HG03097 (cell line): ENCODE measurements around the gene ARSA.
A peak's percentile ranks its signal among the peaks of the same experiment; 100 is the strongest.
"Not testable (repeated sequence)": the region's sequence is repeated elsewhere in the genome, so short reads cannot be mapped to it uniquely, and the experiment has no call there.

Experiments used
- ATAC-seq: cut with Tn5 transposase; IDR thresholded peaks from one replicate; pipeline ENCODE4 v1.9.1; 2021; ENCODE audit not compliant: unreplicated experiment, low FRiP score

Gene ARSA

DNA sequence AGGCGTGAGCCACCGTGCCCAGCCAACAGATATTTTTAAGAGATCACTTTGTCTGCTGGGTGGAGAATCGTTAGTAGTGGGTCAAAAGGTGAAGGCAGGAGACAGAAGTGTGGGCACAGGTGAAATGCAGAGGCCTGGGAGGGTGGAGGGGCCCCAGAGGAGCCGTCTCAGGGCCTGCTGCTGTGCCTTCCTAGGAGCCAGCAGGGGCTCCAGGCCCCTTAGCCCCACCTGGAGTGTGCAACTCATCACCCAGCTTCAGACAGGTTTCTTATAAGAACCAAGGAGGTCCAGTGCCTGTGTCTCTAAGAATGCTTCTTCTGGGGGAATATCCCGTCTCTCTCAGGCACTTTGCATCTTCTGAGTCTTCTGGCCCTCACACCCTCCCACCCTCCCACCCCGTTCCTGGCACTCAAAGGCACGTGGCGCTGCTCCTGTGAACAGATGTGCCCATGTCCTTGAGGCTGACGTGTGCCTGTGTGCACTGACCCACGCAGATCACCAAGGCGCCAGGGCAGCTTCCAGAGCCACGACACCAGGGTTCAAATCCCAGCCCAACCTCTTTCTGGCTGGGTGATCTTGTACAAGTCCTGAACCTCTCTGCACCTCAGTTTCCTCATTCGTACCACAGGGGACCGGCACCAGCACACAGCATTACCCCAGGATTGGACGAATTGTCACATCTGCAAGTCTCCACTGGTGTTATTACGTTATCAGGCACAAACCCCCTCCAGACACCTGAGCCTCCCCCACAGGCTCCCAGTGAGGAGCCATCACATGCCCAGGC, 3.4 kb downstream of the ARSA start:
- no peak for ATAC-seq

DNA sequence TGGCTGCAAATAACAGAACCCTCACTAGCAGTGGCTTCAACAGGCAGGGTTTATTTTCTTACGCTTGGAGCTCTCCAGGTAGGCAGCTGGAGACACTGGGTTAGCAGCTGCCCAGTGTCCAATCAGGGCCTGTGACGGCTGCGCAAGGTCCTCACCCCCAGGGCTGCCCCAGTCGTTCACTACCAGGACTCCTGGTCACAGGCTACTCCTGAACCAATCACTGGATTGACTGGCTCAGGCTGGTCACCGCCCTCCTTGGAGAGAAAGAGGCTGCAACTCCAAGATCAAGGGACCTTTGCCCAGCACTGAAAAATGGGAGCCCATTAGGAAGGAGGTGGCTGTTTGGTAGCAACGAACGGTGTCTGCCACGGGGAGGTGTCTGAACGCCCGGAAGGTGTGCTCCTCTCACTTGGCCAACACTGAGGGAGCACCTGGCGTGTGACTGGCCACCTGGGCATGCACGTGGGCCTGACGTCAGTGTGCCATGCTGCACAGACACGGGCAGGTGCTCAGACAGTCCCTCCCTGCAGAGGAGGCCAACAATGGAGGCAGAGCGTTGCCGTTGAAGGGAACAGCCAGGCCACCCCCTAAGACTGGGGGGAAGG, 5.1 kb downstream of the ARSA start:
- no peak for ATAC-seq

DNA sequence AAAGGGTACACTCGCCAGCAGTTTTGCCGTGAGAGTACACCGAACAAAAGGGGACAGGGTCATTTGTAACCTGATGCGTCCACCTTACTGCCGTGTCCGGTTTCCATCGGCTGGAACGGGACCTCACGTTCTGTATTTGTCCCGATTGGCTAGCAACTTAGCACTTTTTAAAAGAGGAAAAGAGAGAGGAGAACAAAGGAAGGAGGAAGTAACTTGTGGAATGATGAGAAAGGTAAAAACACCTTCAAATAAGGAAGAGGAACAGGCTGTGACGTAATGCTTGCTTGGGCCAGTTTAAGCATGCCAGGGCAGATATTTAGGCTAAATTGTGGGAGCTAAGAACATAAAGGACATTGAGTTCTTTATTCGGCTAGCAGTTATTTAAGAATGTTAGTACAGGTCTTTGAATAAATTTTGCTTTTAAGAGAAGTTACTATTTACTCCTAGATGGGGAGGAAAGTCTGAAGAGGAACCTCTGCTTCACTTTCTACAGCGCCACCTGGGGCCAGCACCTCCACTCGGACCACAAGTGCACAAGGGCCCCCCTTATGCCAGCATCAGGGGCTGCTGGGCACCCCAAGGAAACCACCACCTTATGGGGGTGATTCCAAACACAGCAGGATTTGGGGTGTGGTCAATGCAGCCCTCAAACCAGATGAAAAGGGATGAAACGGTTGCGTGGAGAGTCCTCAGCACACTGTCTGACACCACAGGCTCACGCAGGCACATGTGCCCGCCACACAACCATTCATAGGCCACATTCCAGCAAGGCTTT, 5.8 kb downstream of the ARSA start:
- ATAC-seq = no peak

DNA sequence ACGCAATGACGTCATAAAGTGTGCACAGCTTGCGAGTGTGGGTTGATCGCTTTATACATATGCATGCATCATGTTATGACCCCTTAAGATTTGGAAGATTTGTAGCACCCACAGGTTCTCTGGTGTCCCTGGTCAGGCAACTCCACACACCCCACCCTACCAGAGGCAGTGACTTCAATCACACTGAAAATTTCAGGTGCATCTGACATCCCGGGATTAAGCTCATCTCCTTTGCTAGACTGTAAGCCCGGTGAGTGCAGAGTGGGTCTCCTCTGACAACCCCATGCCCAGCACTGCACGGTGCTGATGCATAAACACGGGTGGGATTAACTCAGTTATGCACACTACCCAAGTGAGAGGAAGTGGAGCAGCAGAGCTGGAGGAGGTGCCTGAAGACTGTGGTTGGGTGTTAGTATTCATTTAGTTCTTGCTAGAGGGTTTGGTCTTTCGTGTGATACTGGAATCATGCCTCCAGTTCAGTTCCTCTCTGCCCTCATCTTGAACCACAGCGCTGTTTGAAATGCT, 6.5 kb downstream of the ARSA start:
- ATAC-seq = no peak

DNA sequence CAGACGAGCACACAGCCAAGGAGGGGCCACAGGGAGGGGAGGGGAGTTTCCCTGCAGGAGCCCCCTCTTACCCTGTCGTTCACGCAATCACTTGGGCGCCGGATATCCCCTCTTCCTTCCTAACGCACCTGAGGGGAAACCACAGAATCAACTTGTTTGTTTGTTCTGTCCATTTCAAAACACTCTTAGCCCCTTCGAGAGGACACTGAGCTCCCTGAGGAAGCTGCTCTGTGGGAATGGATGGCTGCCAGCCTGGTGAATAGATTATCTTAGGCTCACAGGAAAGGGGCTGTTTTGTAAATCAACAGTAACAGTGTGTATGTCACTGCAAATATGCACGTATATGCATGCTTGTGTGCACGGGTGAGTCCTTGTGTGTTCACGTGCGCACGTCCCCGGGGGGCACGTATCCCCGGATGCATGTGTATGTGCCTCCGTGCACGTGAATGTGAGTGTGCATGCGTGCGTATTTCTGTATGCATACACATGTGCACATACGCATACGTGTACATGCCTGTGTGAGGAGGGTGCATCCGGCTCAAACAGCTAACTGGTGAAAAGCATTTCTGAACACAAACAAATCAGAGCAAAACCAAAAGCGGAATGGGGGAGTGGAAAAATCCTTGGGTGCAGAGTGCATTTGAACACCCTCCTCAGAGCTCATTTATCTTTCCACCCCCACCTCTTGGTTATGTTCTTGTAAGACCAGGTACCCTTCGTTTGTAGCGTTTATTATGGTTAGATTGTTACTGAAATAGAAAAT, 7.2 kb downstream of the ARSA start:
- peak; percentile 31 for ATAC-seq

DNA sequence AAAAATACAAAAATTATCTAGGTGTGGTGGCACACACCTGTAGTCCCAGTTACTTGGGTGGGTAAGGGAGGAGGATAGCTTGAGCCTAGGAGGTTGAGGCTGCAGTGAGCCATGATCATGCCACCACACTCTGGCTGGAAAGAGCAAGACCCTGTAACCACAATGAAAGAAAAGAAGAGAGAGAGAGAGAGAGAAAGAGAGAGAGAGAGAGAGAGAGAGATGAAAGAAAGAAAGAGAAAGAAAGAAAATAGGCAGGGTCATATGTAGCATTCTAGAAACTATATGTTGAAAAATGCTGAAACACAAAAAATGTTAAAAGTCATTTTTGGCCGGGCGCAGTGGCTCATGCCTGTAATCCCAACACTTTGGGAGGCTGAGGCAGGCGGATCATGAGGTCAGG, 13.7 kb downstream of the ARSA start:
- not testable (repeated sequence) for ATAC-seq

DNA sequence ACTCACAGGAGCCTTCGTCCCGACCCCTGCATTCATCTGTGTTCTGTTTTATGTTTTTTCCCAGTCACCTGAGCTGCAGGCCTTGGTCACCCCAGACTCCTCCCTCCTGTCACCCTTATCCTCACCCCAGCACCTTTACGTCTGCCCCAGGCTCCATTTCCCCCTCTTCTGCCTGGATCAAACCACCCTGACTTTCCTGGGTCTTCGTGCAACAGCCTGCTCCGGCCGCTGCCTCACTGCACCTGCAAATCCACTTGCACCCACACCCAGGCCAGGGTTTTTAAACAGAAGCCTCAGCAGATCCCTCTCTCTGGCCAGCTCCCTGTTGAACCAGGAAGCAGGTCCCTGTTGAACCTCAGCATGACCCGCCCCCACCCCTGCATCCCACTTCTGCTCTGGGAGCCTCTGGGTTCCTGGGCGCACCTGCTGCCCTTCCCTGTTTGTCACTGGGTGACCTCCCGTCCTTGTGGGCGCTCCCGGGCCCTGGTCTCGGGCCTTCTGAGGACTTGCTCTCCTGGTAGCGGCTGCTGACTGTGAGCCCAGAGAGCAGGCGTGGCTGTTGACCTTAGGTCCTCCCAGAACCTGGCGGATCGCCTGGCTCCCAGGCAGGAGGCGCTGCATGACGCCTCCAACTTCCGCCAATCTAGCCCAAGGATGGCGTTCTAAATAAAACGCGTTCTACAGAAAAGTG, 14.5 kb downstream of the ARSA start:
- no peak for ATAC-seq

DNA sequence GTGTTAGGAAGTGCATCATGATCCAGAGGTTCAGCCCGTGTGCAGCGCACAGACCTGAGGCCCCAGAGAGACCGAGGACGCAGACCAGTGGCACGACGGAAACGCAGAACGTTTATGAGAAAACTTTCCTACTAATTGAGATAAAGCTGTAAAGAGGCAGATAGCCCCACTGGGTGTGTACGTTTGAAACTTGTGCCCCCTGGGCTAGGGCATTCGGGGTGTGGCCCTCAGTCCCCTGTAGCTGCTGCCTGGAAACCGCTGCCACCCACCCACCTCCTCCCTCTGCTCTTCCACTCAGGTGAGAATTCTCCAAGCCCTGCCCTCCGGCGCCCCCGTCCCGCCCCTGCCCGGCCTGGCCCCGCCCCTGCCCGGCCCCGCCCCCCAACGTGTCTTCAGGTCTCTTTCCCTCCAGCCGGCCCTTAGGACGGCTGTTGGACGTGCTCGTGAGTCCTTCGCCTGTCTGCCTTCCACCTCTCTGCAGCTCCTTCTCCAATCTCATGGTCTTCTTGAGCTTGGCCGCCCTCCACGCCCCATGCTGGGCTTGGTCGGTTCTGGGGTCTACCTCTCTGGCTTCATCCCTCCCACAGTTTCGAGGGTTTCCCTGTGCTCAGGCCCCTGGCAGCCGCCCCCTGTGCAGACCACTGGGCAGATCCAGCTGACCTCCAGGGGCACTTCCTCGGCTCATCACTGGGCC, 15.3 kb downstream of the ARSA start:
- no peak for ATAC-seq

DNA sequence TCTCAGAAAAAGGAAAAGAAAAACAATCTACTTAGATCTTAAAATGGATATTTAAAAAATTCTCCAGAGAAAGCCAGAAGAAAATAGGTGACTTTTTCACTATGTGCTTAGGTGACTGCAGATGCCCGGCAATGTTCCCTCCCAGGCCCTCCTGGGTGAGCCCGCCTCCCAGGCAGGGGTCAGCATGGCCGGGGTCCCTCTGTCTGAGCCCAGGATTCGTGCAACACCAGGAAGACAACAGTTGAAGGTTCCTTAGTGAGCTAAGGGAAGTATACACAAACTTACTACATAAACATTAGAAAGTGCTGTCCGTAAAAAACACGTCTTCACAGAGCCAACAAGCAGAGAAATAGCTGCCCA, 15.8 kb downstream of the ARSA start:
- ATAC-seq = no peak

DNA sequence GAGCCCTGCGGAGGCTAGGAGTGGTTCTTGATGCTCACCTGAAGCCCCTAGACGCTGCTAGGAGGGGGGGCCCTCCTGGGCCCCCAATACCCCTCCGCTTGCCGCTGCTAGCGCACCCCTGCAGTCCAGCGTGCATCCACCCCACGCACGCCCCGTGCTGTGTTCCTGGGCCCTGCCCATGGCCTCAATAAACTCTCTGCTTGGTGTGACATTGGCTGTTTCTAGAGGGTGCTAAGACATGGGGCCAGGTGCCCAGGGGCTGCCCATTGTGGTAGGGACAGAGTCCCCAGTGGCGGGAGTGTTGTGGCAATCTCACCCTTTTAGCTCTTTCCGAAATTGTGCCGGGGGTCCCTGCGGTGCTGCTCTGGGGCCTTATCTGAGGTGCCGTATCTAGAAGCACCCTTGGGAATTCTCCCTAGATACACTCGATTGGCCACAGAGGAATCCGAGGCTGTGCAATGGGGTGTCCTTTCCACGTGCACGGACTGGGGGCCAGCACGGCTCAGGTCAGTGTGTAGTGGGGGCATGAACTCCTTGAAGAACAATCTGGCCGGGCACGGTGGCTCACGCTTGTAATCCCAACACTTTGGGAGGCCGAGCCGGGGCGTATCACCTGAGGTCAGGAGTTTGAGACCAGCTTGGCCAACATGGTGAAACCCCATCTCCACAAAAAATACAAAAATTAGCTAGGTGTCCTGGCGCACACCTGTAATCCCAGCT, 16.5 kb downstream of the ARSA start:
- ATAC-seq = no peak

DNA sequence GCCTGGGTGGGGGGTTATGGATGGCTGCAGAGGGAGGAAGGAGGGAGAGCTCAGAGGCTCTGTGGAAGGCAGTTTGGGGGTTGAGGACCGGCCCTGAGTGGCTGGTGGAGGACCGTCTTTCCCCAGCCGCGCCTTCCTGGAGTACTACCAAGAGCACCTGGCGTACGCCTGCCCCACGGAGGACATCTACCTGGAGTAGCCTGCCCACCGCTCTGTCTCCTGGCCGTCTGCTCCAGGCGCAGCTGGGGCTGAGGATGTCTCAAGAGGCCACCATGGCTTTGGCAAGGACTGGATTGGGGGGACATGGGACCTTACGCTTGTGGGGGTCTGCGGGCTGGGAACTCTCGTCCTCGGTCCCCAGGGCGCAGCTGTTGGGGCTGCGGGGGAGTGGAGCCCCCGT, 17.4 kb downstream of the ARSA start:
- ATAC-seq = no peak

DNA sequence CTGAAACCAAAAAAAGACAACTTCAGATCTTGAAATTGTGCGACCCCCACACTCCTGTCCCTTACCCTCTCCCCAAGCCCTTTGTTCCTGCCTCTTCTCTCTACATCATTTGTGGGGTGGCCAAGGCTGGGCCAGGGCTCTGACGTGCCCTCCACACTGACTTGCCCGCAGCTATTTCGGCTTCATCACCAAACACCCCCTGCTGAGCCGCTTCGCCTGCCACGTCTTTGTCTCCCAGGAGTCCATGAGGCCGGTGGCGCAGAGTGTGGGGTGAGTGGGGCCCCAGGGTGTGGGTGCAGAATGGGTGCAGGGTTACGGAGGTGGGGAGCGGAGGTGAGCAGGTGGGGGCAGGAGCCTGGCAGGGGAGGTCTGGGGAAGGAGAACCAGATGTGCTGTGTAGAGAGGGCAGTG, 17.9 kb downstream of the ARSA start:
- ATAC-seq = no peak

DNA sequence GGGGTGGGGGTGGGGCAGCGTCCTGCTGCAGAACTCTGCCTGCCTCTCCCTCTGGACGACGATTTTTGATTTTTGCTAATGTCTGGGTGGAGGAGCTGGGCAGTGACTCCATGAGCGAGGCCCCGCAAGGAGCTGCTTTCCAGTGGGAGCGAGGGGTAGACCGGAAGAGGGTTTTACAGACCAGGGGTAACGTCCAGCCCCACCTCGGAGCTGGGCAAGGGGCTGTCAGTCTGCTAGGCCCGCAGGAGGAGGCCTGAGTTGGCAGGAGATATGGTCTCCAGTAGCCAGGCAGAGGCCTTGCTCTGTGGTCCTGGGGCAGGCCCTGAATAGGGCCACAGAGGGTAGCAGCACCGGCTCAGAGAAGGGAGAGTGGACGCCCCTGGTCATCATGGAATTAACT, 18.4 kb downstream of the ARSA start:
- no peak for ATAC-seq

DNA sequence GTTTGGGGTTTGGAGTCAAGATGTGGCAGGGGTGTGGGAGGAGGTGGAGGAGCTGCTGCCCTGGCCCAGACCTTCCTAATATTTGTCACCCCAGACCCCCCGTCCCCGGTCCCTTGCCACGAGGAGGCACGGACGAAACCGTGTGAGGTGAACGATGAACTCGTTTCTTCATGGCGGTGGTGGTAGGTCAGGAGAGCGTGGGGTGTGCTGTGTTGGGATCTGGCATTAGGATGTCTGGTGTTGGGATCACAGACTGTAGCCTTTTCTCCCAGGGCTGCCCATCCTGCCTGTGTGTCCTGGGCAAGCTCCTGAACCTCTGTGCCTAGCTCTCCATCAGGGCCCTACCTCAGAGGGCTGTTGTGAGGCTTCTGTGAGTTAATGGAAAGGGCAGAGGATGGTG, 19.0 kb downstream of the ARSA start:
- no peak for ATAC-seq

DNA sequence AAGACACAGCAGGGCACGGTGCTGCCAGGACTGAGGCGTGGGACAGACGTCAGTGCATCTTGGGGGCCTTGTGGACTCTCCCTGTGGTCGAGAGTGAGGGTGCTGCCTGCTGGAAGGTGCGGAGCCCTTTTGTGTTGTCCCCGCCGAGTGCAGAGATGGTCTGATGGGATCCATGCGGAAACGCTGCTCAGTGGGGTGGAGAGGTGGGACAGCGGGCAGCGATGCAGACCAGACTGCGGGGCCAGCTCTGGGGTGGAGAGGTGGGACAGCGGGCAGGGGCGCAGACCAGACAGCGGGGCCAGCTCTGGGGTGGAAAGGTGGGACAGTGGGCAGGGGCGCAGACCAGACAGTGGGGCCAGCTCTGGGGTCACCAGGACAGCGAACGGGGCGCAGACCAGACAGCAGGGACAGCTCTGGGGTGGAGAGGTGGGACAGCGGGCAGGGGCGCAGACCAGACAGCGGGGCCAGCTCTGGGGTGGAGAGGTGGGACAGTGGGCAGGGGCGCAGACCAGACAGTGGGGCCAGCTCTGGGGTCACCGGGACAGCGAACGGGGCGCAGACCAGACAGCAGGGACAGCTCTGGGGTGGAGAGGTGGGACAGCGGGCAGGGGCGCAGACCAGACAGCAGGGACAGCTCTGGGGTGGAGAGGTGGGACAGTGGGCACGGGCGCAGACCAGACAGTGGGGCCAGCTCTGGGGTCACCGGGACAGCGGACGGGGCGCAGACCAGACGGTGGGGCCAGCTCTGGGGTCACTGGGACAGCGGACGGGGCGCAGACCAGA, 19.7 kb downstream of the ARSA start:
- not testable (repeated sequence) for ATAC-seq

DNA sequence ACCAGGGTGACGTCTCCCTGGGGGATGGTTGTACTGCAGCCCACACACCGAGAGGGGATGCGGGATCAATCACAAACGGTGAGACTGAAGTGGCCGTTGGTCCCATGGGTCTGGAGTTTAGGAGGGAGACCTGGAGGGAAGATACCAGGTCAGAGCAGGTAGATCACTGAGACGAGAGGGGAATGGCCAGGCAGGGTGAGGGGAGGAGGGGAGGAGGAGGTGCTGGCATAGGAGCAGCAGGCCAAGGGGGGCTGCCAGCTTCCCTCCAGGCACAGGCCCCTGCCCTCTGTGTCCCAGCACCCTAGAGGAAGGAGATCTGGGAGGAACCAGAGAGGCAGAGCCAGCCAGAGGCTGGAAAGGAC, 20.3 kb downstream of the ARSA start:
- no peak for ATAC-seq

DNA sequence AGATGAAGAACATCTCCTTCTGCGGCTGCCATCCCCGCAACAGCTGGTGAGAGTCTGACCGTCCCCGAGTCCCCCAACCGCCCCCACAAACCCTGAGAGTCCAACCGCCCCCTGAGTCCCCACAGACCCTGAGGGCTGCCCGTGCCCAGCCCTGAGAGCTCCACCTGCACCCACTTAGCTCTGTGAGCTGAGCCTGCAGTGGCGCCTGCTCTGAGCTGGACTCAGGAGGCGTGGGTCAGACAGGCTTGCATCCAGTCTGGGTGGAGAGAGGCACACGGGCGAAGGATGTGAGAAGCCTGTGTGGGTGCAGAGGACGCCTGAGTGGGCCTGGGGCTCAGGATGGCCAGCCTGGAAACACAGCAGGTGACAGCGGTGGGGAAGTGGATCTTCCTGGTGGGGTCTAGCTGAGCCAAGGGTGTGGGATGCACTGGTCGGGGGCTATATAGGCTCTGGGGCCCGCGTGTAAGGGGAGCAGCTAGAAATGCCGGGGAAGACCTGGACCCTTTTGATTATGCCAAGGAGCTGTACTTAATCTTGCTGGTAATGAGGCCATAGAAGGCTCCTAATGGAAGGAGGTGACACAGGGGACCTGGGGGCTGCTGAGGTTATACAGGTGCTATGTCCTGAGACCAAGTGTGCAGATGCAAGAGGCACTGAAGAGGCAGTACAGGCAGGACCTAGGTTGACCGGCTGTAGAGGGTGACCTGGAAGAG, 20.9 kb downstream of the ARSA start:
- ATAC-seq = no peak
